Body of pancreas (tissue), 4 donors: ENCODE measurements around the gene EOMES.

Experiments
- CTCF ChIP-seq, 7 experiments: fragments of 450-650 bp in 4 of 7; fragments of 200-600 bp in 3 of 7; sonication (generic) in 3 of 7; IDR thresholded peaks; one replicate each; pipeline ENCODE4 v1.5.1; 2016 to 2019; ENCODE audit warnings: antibody characterized with exemption in 7 of 7
- POLR2A ChIP-seq, 3 donors: fragments of 450-650 bp; IDR thresholded peaks; one replicate each; pipeline ENCODE4 v1.6.1; 2016; ENCODE audit warnings: antibody characterized with exemption in 3 of 3, mild to moderate bottlenecking in 2 of 3

- TF ChIP-seq CTCF (IDR thresholded peaks at IDR 0.05) (no peak), POLR2A (IDR thresholded peaks at IDR 0.05) (no peak)
These were observed 4.8 kb downstream of the EOMES start for GRCh38 chr3:27717200-27717852.
